Esophagus squamous epithelium (tissue), 5 donors: ENCODE measurements around the gene KRT33B. TPM values are rescaled to one million over a fixed set of nuclear protein-coding genes. Genes with fewer than 3 reads are reported as not detected.

Source experiments
- DNase-seq: peaks from one replicate; lab custom pipeline; 2025; lab: John Stamatoyannopoulos, UW
- H3K27ac ChIP-seq, 4 donors: fragments of 200-600 bp; sonication (generic); one replicate each; pipeline ENCODE4 v1.5.1; 2016 to 2019; ENCODE audit warnings: mild to moderate bottlenecking in 1 of 4
- H3K27me3 ChIP-seq, 4 donors: fragments of 200-600 bp; sonication (generic); 1 replicate in 3 of 4; 2 replicates in 1 of 4; pipeline versions ENCODE4 v1.5.1 to v1.6.0; 2017 to 2021; ENCODE audit warnings: antibody characterized with exemption in 1 of 4
- H3K36me3 ChIP-seq, 3 donors: fragments of 200-600 bp; sonication (generic); one replicate each; pipeline ENCODE4 v1.5.1; 2016 to 2019
- H3K4me1 ChIP-seq, 3 donors: fragments of 200-600 bp; sonication (generic); one replicate each; pipeline ENCODE4 v1.5.1; 2017 to 2019
- H3K4me3 ChIP-seq, 4 donors: fragments of 200-600 bp; sonication (generic); 1 replicate in 3 of 4; 2 replicates in 1 of 4; pipeline ENCODE4 v1.5.1; 2016 to 2019; ENCODE audit warnings: mild to moderate bottlenecking in 2 of 4, moderate library complexity in 1 of 4
- H3K9me3 ChIP-seq, 3 donors: fragments of 200-600 bp; sonication (generic); one replicate each; pipeline ENCODE4 v1.5.1; 2016 to 2019
- CTCF ChIP-seq, 6 experiments: fragments of 450-650 bp in 4 of 6; fragments of 200-600 bp in 2 of 6; sonication (generic) in 2 of 6; IDR thresholded peaks; one replicate each; pipeline ENCODE4 v1.5.1; 2016 to 2019; ENCODE audit warnings: antibody characterized with exemption in 6 of 6, mild to moderate bottlenecking in 4 of 6, moderate library complexity in 4 of 6
- POLR2A ChIP-seq, 4 donors: fragments of 450-650 bp; IDR thresholded peaks; one replicate each; pipeline ENCODE4 v1.6.1; 2017; ENCODE audit warnings: antibody characterized with exemption in 4 of 4, mild to moderate bottlenecking in 4 of 4, moderate library complexity in 3 of 4
- WGBS, 2 donors: methylation state at CpG; one replicate each; pipeline ENCODE4 v1.1.5; 2018; 5-methylcytosine and 5-hydroxymethylcytosine counted together
- intact Hi-C: fragments of 100-400 bp; cut with DNase I; formaldehyde crosslinking; loops from one replicate; pipeline ENCODE4 v1.15.0; 2022
- total RNA-seq, 4 donors: library from RNA; depleted of rRNA; stranded (reverse); fragments of >200 nt; gene quantifications; one replicate each; pipeline ENCODE4 v1.1.0, GENCODE V29; 2016
- donor health status: DM: yes; HTN: yes; CAD: no.

KRT33B gene
- total RNA-seq, 4 donors from 2014 or later = 0.32 to 0.57 TPM; not detected in 2

- H3K27me3 ChIP-seq = no peaks in the 10 kb centered on the region
- no peak overlapping the region for H3K27ac ChIP-seq
- DNase-seq = no peak
- no peak overlapping the region for H3K4me3 ChIP-seq
- WGBS, 2 donors = 42 to 51% methylated on average over 4 to 5 of the region's 13 CpGs
- no peaks in the 10 kb centered on the region for H3K36me3 ChIP-seq
- no peaks in the 10 kb centered on the region for H3K9me3 ChIP-seq
- intact Hi-C loops = no loop called here
- H3K4me1 ChIP-seq = peaks cover 0 to 20% (median 0%) of the 10 kb centered on the region in 3 donors
- TF ChIP-seq POLR2A (IDR thresholded peaks at IDR 0.05) = no peak
- TF ChIP-seq CTCF (IDR thresholded peaks at IDR 0.05) = peak; percentile 32 to 77 (median 48)
Observed at GRCh38 chr17:41329279-41329948, 40.2 kb downstream of the KRT33B start.

DNA sequence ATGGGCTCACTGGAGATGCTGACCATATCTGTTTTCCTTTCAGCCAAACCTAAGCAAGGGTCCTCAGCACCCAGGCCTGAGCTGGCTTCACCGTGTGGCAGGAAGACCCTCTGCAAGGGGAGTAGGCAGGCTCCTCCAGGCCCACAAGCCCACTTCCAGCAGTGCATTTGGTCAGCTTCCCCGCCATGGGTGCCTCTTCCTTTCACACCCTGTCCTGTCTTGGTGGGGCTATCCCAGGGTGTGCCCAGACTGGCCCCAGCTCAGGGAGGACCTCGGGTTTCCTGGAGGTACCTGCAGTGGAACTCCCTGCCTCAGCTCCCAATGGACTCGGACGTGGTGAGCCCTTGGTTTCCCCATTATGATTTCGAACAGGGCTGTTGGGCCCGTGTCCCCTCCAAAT is 41.4 kb downstream of the KRT33B start:
- no peak for DNase-seq

GRCh38 chr17:41327411-41328120 is 42.0 kb downstream of the KRT33B start:
- intact Hi-C loops = no loop called here
- TF ChIP-seq POLR2A (IDR thresholded peaks at IDR 0.05) (no peak), CTCF (IDR thresholded peaks at IDR 0.05) (no peak)
- H3K36me3 ChIP-seq = no peaks in the 10 kb centered on the region
- H3K4me1 ChIP-seq = peaks cover 0 to 26% (median 0%) of the 10 kb centered on the region in 3 donors
- H3K27me3 ChIP-seq = no peaks in the 10 kb centered on the region
- no peak overlapping the region for H3K4me3 ChIP-seq
- DNase-seq = no peak
- H3K27ac ChIP-seq = no peak overlapping the region
- 94% methylated on average over 3 of the region's 8 CpGs; no CpG with 5 or more reads in 1 of the 2 donors for WGBS, 2 donors
- H3K9me3 ChIP-seq = no peaks in the 10 kb centered on the region

More for the DNA sequence above, 41.4 kb downstream of the KRT33B start:
- Histone ChIP-seq H3K4me1 (peaks cover 0 to 25% (median 0%) of the 10 kb centered on the region in 3 donors), H3K4me3 (no peak overlapping the region), H3K9me3 (no peaks in the 10 kb centered on the region), H3K27me3 (no peaks in the 10 kb centered on the region), H3K27ac (no peak overlapping the region), H3K36me3 (no peaks in the 10 kb centered on the region)
- 100% methylated on average over 1 of the region's 7 CpGs; no CpG with 5 or more reads in 1 of the 2 donors for WGBS, 2 donors
- intact Hi-C loops = no loop called here
- no peak for TF ChIP-seq CTCF (IDR thresholded peaks at IDR 0.05)
- TF ChIP-seq POLR2A (IDR thresholded peaks at IDR 0.05) = no peak

GRCh38 chr17:41326173-41327145 is 43.2 kb downstream of the KRT33B start:
- WGBS, 2 donors = 76 to 82% methylated on average over 3 to 8 of the region's 18 CpGs
- Histone ChIP-seq H3K4me3 (no peak overlapping the region), H3K36me3 (no peaks in the 10 kb centered on the region), H3K27me3 (no peaks in the 10 kb centered on the region), H3K9me3 (no peaks in the 10 kb centered on the region), H3K4me1 (peaks cover 0 to 32% (median 0%) of the 10 kb centered on the region in 3 donors), H3K27ac (no peak overlapping the region)
- intact Hi-C loops = no loop called here
- no peak for DNase-seq
- TF ChIP-seq CTCF (IDR thresholded peaks at IDR 0.05) (no peak), POLR2A (IDR thresholded peaks at IDR 0.05) (no peak)
